IMR-90 (cell line): ENCODE measurements around the gene NXPH1. TPM values are rescaled to one million over a fixed set of nuclear protein-coding genes. Genes with fewer than 3 reads are reported as not detected.

Source experiments
- ATAC-seq: fragments of 200-7000 bp; cut with Tn5 transposase; 2 replicates; pipeline ENCODE4 v1.9.1; 2020; ENCODE audit warnings: low read depth, mild to moderate bottlenecking, moderate library complexity
- BruUV-seq: library from RNA; stranded (reverse); fragments of 400-500 nt; replicated peaks from 2 replicates; lab custom pipeline; 2021; lab: Mats Ljungman, UMichigan
- CTCF ChIA-PET: fragments of 300-600 bp; formaldehyde crosslinking; extraction: SDS; loops from one replicate; lab custom pipeline; 2021; ENCODE audit warnings: antibody characterized with exemption; lab: Yijun Ruan, JAX
- POLR2A ChIA-PET: fragments of 300-600 bp; sonication (Branson Sonifier 250); formaldehyde crosslinking; loops from one replicate; lab custom pipeline; 2022; ENCODE audit warnings: antibody characterized with exemption; ENCODE audit not compliant: unreplicated experiment; lab: Charles Lee
- DNase-seq: peaks from one replicate; pipeline ENCODE4 v3.0.0; 2013
- H2AFZ ChIP-seq: replicated peaks from 2 replicates; pipeline ENCODE3; 2013; ENCODE audit warnings: low read length, mild to moderate bottlenecking; ENCODE audit not compliant: poor library complexity
- H2AK5ac ChIP-seq: 2 replicates; pipeline ENCODE4 v1.6.1; 2013; ENCODE audit warnings: low read depth, low read length, inconsistent platforms
- H2AK9ac ChIP-seq: replicated peaks from 2 replicates; pipeline ENCODE3; 2013; ENCODE audit warnings: mild to moderate bottlenecking, low read depth, low read length, moderate library complexity; ENCODE audit not compliant: poor library complexity
- H2BK120ac ChIP-seq: 2 replicates; pipeline ENCODE4 v1.6.1; 2013; ENCODE audit warnings: low read depth, low read length, inconsistent platforms
- H2BK15ac ChIP-seq: 3 replicates; pipeline ENCODE4 v1.6.1; 2013; ENCODE audit warnings: low read depth, low read length, inconsistent platforms
- H2BK20ac ChIP-seq: 2 replicates; pipeline ENCODE4 v1.6.1; 2013; ENCODE audit warnings: low read depth, mild to moderate bottlenecking, inconsistent platforms, low read length, moderate library complexity
- H2BK5ac ChIP-seq: 2 replicates; pipeline ENCODE4 v1.6.1; 2013; ENCODE audit warnings: mild to moderate bottlenecking, low read depth, low read length, inconsistent platforms; ENCODE audit not compliant: poor library complexity, severe bottlenecking
- H3K14ac ChIP-seq: replicated peaks from 2 replicates; pipeline ENCODE4 v1.6.1; 2013; ENCODE audit warnings: low read depth, low read length, inconsistent platforms
- H3K18ac ChIP-seq: 2 replicates; pipeline ENCODE4 v1.6.1; 2013; ENCODE audit warnings: low read depth, low read length, control low read depth
- H3K23ac ChIP-seq: 2 replicates; pipeline ENCODE4 v1.6.1; 2013; ENCODE audit warnings: low read depth, low read length, inconsistent platforms
- H3K27ac ChIP-seq: 2 replicates; pipeline ENCODE4 v1.5.1; 2013; ENCODE audit warnings: mild to moderate bottlenecking, control low read depth, low read length; ENCODE audit not compliant: insufficient read depth
- H3K27me3 ChIP-seq: 2 replicates; pipeline ENCODE4 v1.6.1; 2013; ENCODE audit warnings: low read length; ENCODE audit not compliant: control insufficient read depth, insufficient read depth
- H3K36me3 ChIP-seq: 2 replicates; pipeline ENCODE4 v1.6.1; 2013; ENCODE audit warnings: low read length, mixed read lengths; ENCODE audit not compliant: control insufficient read depth, insufficient read depth
- H3K4ac ChIP-seq: 2 replicates; pipeline ENCODE4 v1.6.1; 2013; ENCODE audit warnings: low read depth, low read length, inconsistent platforms
- H3K4me1 ChIP-seq: 2 replicates; pipeline ENCODE4 v1.6.1; 2013; ENCODE audit warnings: low read length, mixed read lengths; ENCODE audit not compliant: control insufficient read depth, insufficient read depth
- H3K4me2 ChIP-seq: 2 replicates; pipeline ENCODE4 v1.6.1; 2013; ENCODE audit warnings: low read depth, mild to moderate bottlenecking, control low read depth, low read length, moderate library complexity
- H3K4me3 ChIP-seq: 2 replicates; pipeline ENCODE4 v1.5.1; 2013; ENCODE audit warnings: low read depth, mild to moderate bottlenecking, control low read depth, low read length, moderate library complexity; ENCODE audit not compliant: insufficient read depth
- H3K56ac ChIP-seq: 2 replicates; pipeline ENCODE4 v1.6.1; 2013; ENCODE audit warnings: low read length, inconsistent platforms; ENCODE audit not compliant: insufficient read depth; ENCODE audit errors: extremely low read depth
- H3K79me1 ChIP-seq, 2 experiments: 2 replicates each; pipeline ENCODE4 v1.6.1; 2013; ENCODE audit warnings: low read length in 2 of 2, inconsistent platforms in 1 of 2, low read depth in 1 of 2
- H3K9ac ChIP-seq: 2 replicates; pipeline ENCODE4 v1.6.1; 2013; ENCODE audit warnings: low read depth, low read length, control low read depth
- H3K9me1 ChIP-seq: 2 replicates; pipeline ENCODE4 v1.6.1; 2013; ENCODE audit warnings: low read length, inconsistent platforms; ENCODE audit not compliant: insufficient read depth
- H3K9me3 ChIP-seq: 2 replicates; pipeline ENCODE4 v1.6.1; 2013; ENCODE audit warnings: low read length; ENCODE audit not compliant: control insufficient read depth, insufficient read depth
- H4K20me1 ChIP-seq: 2 replicates; pipeline ENCODE4 v1.6.1; 2013; ENCODE audit warnings: low read length, inconsistent platforms; ENCODE audit not compliant: insufficient read depth
- H4K5ac ChIP-seq: 2 replicates; pipeline ENCODE4 v1.6.1; 2013; ENCODE audit warnings: mild to moderate bottlenecking, low read depth, low read length, control low read depth
- H4K8ac ChIP-seq, 2 experiments: 2 replicates each; pipeline ENCODE4 v1.6.1; 2013; ENCODE audit warnings: low read depth in 2 of 2, low read length in 2 of 2, control low read depth in 1 of 2, inconsistent platforms in 1 of 2
- H4K91ac ChIP-seq: 2 replicates; pipeline ENCODE4 v1.6.1; 2013; ENCODE audit warnings: low read depth, low read length, inconsistent platforms; ENCODE audit not compliant: insufficient read depth
- MAFK ChIP-seq: IDR thresholded peaks from 2 replicates; pipeline ENCODE4 v1.6.1; 2012; ENCODE audit warnings: low read depth, low read length, improper control_type of control experiment
- SMC3 ChIP-seq: fragments of 150-350 bp; IDR thresholded peaks from 2 replicates; pipeline ENCODE4 v1.6.1; 2016; ENCODE audit warnings: low read depth, mild to moderate bottlenecking, antibody characterized with exemption, low read length, moderate library complexity
- dilution Hi-C: fragments of 300-500 bp; cut with HindIII; formaldehyde crosslinking; loops from one replicate; pipeline ENCODE4 v1.14.3; 2018; ENCODE audit warnings: low sequenced_read_pairs; ENCODE audit not compliant: unreplicated experiment
- in situ Hi-C: fragments of 300-500 bp; cut with MboI; formaldehyde crosslinking; loops from 3 replicates; pipeline ENCODE4 v1.14.3; 2019; ENCODE audit warnings: low sequenced_read_pairs, inconsistent platforms, mixed read lengths
- intact Hi-C: fragments of 100-400 bp; cut with micrococcal nuclease; formaldehyde crosslinking; loops from 2 replicates; pipeline ENCODE4 v1.10.0; 2022
- polyA plus RNA-seq, 3 experiments: library from polyadenylated mRNA; depleted of rRNA; stranded (reverse); fragments of >200 nt; gene quantifications; 2 replicates each; pipeline ENCODE4 v1.2.3, GENCODE V29; 2012; ENCODE audit warnings: low replicate concordance in 1 of 3
- total RNA-seq: library from RNA; depleted of rRNA; stranded (reverse); fragments of >200 nt; gene quantifications from 2 replicates; pipeline ENCODE4 v1.2.3, GENCODE V29; 2012

The NXPH1 gene
- total and polyA plus RNA-seq, 2 of the 4 experiments (the other 2 are of a cell fraction): not detected

GRCh38 chr7:8702807-8703206 lies 269.4 kb downstream of the NXPH1 start:
- Histone ChIP-seq H4K8ac (no peak overlapping the region), H4K91ac (no peak overlapping the region), H3K9ac (no peak overlapping the region), H2BK20ac (no peak overlapping the region), H3K4me3 (no peak overlapping the region), H3K9me3 (peaks cover 4% of the 10 kb centered on the region), H2BK5ac (no peak overlapping the region), H4K20me1 (no peaks in the 10 kb centered on the region), H3K79me1 (no peaks in the 10 kb centered on the region), H3K4me2 (no peak overlapping the region), H3K18ac (no peak overlapping the region), H3K36me3 (no peaks in the 10 kb centered on the region), H3K14ac (no peak overlapping the region), H3K4ac (no peak overlapping the region), H3K23ac (no peak overlapping the region), H3K27ac (no peak overlapping the region), H3K56ac (no peak overlapping the region), H3K27me3 (no peaks in the 10 kb centered on the region), H2BK15ac (no peak overlapping the region), H2AK5ac (no peak overlapping the region), H2AFZ (no peak overlapping the region), H4K5ac (no peak overlapping the region), H2AK9ac (no peak overlapping the region), H3K9me1 (no peaks in the 10 kb centered on the region), H2BK120ac (no peak overlapping the region), H3K4me1 (no peaks in the 10 kb centered on the region)
- no peak for TF ChIP-seq SMC3
- no peak for TF ChIP-seq MAFK
- intact Hi-C loops (loop anchor here (10.0 kb wide), 1 partner anchor 168 kb away; no protein-coding TSS in a partner anchor), in situ Hi-C loops (no loop called here), dilution Hi-C loops (no loop called here)
- ChIA-PET POLR2A (no interaction called here), CTCF (no interaction called here)
- no TSS peak for BruUV-seq
- DNase-seq: no peak
- ATAC-seq: no peak
